Loucy (cell line): ENCODE results near the gene C2orf68.

Experiments
- EZH2phosphoT487 ChIP-seq: fragments of 200-600 bp; IDR thresholded peaks from 2 replicates; pipeline ENCODE4 v1.6.1; 2018; ENCODE audit warnings: antibody characterized with exemption, mild to moderate bottlenecking, moderate library complexity, borderline replicate concordance
- TF ChIP-seq, protein P1 (sequence below): fragments of 200-600 bp; sonication (generic); conservative IDR thresholded peaks from 2 replicates; pipeline ENCODE4 v1.5.1; 2014; ENCODE audit warnings: mild to moderate bottlenecking, antibody characterized with exemption, low read length

GRCh38 chr2:85660725-85661124 is 48.9 kb upstream of the C2orf68 start:
- TF ChIP-seq, protein P1, sequence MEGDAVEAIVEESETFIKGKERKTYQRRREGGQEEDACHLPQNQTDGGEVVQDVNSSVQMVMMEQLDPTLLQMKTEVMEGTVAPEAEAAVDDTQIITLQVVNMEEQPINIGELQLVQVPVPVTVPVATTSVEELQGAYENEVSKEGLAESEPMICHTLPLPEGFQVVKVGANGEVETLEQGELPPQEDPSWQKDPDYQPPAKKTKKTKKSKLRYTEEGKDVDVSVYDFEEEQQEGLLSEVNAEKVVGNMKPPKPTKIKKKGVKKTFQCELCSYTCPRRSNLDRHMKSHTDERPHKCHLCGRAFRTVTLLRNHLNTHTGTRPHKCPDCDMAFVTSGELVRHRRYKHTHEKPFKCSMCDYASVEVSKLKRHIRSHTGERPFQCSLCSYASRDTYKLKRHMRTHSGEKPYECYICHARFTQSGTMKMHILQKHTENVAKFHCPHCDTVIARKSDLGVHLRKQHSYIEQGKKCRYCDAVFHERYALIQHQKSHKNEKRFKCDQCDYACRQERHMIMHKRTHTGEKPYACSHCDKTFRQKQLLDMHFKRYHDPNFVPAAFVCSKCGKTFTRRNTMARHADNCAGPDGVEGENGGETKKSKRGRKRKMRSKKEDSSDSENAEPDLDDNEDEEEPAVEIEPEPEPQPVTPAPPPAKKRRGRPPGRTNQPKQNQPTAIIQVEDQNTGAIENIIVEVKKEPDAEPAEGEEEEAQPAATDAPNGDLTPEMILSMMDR = no peak
- no peak for TF ChIP-seq EZH2phosphoT487
